Nephron progenitor cell (in vitro differentiated cells): ENCODE results near the gene THYN1.

Source experiments
- DNase-seq: peaks from one replicate; pipeline ENCODE4 v3.0.0; 2021
- H3K27ac Mint-ChIP-seq: 2 replicates; pipeline ENCODE4 v1.8.0; 2021; ENCODE audit warnings: mild to moderate bottlenecking, moderate library complexity, mixed read lengths
- H3K27me3 Mint-ChIP-seq: 2 replicates; pipeline ENCODE4 v1.8.0; 2021; ENCODE audit warnings: mild to moderate bottlenecking, low read depth, mixed read lengths; ENCODE audit not compliant: poor library complexity
- H3K36me3 Mint-ChIP-seq: 2 replicates; pipeline ENCODE4 v1.8.0; 2021; ENCODE audit warnings: low read depth, mixed read lengths
- H3K4me1 Mint-ChIP-seq: 2 replicates; pipeline ENCODE4 v1.8.0; 2021; ENCODE audit warnings: mixed read lengths
- H3K4me3 Mint-ChIP-seq: 2 replicates; pipeline ENCODE4 v1.8.0; 2021; ENCODE audit warnings: mild to moderate bottlenecking, moderate library complexity, mixed read lengths
- H3K9me3 Mint-ChIP-seq: 2 replicates; pipeline ENCODE4 v1.8.0; 2021; ENCODE audit warnings: mild to moderate bottlenecking, moderate library complexity, mixed read lengths
- TF ChIP-seq, protein P1 (sequence below): fragments of 200-600 bp; sonication (generic); IDR thresholded peaks from 2 replicates; pipeline ENCODE4 v1.5.0; 2021; ENCODE audit warnings: antibody characterized with exemption

Gene THYN1

DNA sequence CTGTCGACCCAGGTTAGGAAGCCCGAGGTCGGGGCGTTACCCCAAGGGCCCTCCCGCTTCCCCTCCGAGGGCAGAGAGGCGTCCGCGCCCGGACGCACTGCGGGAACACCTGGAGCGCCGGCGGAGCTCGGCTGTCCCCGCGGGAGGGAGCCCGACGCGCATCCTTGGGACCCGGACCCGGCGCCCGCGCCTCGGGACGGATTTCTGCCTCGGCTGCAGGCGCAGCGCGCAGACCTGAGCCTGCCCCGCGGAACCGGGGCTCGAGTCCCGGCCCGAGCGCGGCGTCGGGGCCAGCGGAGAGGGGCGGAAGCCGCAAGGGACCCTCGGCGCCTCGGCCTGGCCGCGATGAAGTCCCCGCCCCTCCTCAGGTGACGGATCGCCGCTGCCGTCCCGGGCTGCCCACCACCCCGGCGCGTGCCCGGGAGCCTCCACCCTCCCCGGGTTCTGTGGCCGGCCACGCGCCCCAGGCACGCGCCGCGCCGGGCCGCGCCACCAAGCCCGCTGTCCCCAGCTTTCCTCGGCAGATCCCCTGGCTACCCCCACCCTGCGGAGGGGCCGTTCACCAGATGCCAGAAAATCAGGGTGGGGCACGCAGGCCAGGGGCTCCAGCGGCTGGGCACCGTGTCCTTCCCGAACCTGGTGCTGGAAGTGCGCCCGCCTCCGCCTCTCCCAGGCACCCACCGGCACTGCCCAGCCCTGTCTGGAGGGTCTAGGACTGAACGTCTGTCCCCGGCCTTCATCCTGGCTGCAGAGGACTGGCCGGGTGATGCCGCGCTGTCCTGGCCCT lies 23.4 kb upstream of the THYN1 start:
- Mint-ChIP-seq H3K36me3 (peaks cover 5% of the 10 kb centered on the region), H3K27ac (no peak overlapping the region), H3K9me3 (peaks cover 18% of the 10 kb centered on the region), H3K27me3 (peaks cover 74% of the 10 kb centered on the region), H3K4me1 (peaks cover 45% of the 10 kb centered on the region), H3K4me3 (peak overlapping the region; percentile 90)
- TF ChIP-seq, protein P1, sequence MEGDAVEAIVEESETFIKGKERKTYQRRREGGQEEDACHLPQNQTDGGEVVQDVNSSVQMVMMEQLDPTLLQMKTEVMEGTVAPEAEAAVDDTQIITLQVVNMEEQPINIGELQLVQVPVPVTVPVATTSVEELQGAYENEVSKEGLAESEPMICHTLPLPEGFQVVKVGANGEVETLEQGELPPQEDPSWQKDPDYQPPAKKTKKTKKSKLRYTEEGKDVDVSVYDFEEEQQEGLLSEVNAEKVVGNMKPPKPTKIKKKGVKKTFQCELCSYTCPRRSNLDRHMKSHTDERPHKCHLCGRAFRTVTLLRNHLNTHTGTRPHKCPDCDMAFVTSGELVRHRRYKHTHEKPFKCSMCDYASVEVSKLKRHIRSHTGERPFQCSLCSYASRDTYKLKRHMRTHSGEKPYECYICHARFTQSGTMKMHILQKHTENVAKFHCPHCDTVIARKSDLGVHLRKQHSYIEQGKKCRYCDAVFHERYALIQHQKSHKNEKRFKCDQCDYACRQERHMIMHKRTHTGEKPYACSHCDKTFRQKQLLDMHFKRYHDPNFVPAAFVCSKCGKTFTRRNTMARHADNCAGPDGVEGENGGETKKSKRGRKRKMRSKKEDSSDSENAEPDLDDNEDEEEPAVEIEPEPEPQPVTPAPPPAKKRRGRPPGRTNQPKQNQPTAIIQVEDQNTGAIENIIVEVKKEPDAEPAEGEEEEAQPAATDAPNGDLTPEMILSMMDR, result no peak
- peak; percentile 57 for DNase-seq

DNA sequence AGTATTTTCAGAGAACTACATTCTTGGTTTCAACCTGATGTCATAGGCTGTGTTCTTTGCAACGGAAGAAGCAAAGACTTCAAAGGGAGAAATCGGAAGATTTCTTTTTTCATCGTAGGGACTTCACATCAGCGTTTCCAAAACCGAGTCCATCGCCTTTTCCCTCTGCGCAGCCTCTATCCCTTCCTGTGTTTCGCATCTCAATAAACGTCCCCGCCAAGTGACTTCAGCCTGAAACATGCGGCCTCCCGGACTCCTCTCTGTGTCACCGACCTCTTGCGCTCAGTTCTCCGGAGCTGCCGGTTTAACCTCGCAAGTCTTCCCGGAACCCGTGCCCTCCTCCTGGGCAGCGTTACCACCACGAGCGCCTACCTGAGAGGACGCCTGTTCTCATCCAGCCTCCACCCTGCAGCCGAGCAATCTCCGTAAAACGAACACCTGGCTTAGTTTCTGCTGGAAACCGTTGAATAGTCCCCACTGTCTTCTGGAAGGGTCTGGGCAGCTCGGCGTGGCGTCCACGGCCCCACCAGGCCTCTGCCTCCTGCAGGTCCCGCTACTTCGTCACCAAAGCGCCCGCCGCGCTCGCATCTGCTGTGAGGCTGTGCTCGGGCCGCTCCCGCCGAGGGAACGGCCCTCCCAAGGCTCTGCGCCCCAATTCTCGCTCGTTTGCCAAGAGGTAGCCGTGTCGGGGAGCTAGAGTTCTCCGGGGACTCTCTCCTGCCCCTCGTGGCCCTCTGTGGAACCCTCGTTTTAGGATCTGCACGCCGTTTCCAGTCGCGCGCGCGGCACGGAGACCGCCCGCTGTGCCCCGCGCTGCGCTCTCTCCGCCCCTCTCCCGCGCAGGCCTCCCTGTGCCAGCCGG lies 22.6 kb upstream of the THYN1 start, which contains the start of gene GLB1L3:
Gene GLB1L3, plus strand, starts transcription at position 846 of the 862 bp plus-strand sequence. CDS start 362 bp downstream, outside the sequence.
- Mint-ChIP-seq H3K9me3 (peaks cover 18% of the 10 kb centered on the region), H3K27ac (no peak within 1 kb of the TSS), H3K27me3 (peaks cover 79% of the 10 kb centered on the region), H3K4me3 (peak within 1 kb of the TSS; percentile 90), H3K4me1 (peaks cover 45% of the 10 kb centered on the region), H3K36me3 (peaks cover 5% of the 10 kb centered on the region)
- peak; percentile 71 for DNase-seq
- TF ChIP-seq, protein P1, result peak; percentile 36

DNA sequence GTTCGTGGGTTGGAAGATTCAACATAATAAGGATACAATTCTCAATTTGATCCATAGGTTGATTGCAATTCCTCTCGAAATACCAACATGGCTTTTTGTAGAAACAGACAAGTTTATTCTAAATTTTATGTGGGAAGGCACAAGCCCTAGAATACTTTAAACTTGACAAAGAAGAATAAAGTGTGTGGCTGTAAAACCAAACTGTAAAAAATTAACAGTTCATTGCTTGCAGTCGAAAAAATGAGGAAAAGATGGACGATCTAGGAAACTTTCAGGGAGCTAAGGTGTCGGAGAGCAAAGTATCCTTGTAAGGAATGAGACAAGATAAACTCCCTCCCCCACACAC lies 22.0 kb upstream of the THYN1 start:
- Mint-ChIP-seq H3K4me1 (peaks cover 45% of the 10 kb centered on the region), H3K4me3 (peak overlapping the region; percentile 78), H3K9me3 (peaks cover 18% of the 10 kb centered on the region), H3K36me3 (peaks cover 5% of the 10 kb centered on the region), H3K27ac (no peak overlapping the region), H3K27me3 (peaks cover 81% of the 10 kb centered on the region)
- TF ChIP-seq, protein P1, result no peak
- no peak for DNase-seq

DNA sequence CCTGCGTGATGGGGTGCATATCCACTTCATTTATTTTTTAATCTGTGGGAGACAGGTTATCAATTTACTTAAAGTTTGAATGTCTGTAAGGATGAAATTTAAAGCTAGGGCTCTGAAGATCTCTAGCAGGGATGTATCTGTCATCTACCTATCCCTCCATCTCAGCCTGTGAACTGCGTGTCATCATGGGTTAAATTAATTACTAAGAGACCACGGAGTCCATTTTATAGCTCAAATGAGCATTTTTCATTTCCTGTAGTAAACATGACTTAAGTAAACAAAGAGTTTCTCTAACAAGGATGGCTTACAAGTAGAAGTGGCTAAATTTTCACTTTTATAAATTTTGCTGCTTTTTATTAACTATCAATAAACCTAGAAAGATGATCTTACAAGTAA lies 20.2 kb upstream of the THYN1 start:
- peaks cover 64% of the 10 kb centered on the region for H3K27me3 Mint-ChIP-seq

DNA sequence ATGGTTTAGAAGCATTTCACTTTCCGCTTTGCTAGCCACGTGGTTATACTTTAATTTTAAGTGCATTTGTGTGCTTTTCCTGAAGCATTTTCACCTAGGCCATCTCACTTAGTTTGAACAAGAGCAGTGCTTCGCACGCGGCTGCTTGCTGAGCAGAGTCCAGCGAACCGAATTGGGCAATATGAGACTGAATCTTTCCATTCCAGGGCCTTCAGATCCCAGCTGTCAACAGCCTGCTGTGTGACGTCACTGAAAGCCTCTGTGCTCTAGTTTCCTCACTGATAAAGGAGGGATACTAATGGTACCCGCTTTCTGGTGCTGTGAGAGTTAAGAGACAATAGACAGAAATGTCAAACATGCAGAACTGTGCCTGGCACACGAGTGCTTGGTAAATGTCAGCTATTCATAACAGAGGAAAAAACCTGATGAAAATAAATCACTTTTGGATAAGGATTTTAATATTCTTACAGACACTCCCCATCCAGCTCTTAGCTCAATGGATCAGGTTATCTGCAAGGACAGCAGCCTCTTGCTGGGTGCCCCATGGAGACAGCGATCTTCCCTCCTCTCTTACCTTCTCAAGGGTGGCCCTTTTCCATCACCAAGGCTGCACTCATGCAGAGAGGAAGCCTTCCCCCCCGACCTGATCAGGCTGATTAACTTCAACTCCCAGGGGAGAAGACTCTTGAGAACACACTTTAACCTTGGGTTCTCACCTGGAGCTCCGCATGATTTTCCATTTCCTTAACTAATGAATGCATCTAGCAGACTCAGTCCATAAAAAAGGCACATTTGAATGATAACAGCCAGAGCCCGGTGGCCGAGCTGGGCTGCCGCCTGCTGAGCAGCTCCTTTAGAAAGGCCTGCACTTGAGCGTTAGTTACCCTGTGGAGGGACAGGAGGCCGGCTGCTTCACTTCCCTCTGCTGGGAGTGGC lies 19.5 kb upstream of the THYN1 start:
- H3K27ac Mint-ChIP-seq, result no peak overlapping the region
- DNase-seq, result no peak

More for the DNA sequence above, 20.2 kb upstream of the THYN1 start:
- TF ChIP-seq, protein P1, result no peak
- Mint-ChIP-seq H3K27ac (no peak overlapping the region), H3K4me3 (peak overlapping the region; percentile 45), H3K9me3 (peaks cover 4% of the 10 kb centered on the region), H3K36me3 (no peaks in the 10 kb centered on the region), H3K4me1 (peaks cover 47% of the 10 kb centered on the region)
- DNase-seq, result no peak

More for the DNA sequence above, 19.5 kb upstream of the THYN1 start:
- TF ChIP-seq, protein P1, result no peak
- no peaks in the 10 kb centered on the region for H3K36me3 Mint-ChIP-seq
- peaks cover 58% of the 10 kb centered on the region for H3K27me3 Mint-ChIP-seq
- H3K9me3 Mint-ChIP-seq, result peaks cover 3% of the 10 kb centered on the region
- H3K4me1 Mint-ChIP-seq, result peaks cover 53% of the 10 kb centered on the region
- H3K4me3 Mint-ChIP-seq, result peak overlapping the region; percentile 45
